GM12801 (cell line): ENCODE data around the gene ANKRD55.

Experiments used
- CTCF ChIP-seq: IDR thresholded peaks from one replicate; pipeline ENCODE4 v1.5.1; 2011; ENCODE audit warnings: control low read depth; ENCODE audit not compliant: insufficient read length; ENCODE audit errors: extremely low read depth

ANKRD55 gene

GRCh38 chr5:56175021-56175420, 58.1 kb downstream of the ANKRD55 start:
- TF ChIP-seq CTCF: no peak

GRCh38 chr5:56172241-56172640, 60.9 kb downstream of the ANKRD55 start:
- TF ChIP-seq CTCF: no peak

GRCh38 chr5:56170557-56170956, 62.6 kb downstream of the ANKRD55 start:
- no peak for TF ChIP-seq CTCF

GRCh38 chr5:56169949-56170348, 63.2 kb downstream of the ANKRD55 start:
- TF ChIP-seq CTCF: no peak

- TF ChIP-seq CTCF: no peak
Measured at GRCh38 chr5:56169281-56169680, 63.8 kb downstream of the ANKRD55 start.

- TF ChIP-seq CTCF: no peak
Measured at GRCh38 chr5:56168066-56168478, 65.1 kb downstream of the ANKRD55 start.

GRCh38 chr5:56167519-56167918, 65.6 kb downstream of the ANKRD55 start:
- no peak for TF ChIP-seq CTCF
